ENCODE measurements around the gene OTUD7B. TPM values are rescaled to one million over a fixed set of nuclear protein-coding genes. Genes with fewer than 3 reads are reported as not detected.

Gene OTUD7B
- total and polyA plus RNA-seq, 10 of the 15 experiments (the other 5 are each of a cell fraction or from before 2014, with no cell fraction given) = 1.7 to 24.9 (median 6.6) TPM

DNA sequence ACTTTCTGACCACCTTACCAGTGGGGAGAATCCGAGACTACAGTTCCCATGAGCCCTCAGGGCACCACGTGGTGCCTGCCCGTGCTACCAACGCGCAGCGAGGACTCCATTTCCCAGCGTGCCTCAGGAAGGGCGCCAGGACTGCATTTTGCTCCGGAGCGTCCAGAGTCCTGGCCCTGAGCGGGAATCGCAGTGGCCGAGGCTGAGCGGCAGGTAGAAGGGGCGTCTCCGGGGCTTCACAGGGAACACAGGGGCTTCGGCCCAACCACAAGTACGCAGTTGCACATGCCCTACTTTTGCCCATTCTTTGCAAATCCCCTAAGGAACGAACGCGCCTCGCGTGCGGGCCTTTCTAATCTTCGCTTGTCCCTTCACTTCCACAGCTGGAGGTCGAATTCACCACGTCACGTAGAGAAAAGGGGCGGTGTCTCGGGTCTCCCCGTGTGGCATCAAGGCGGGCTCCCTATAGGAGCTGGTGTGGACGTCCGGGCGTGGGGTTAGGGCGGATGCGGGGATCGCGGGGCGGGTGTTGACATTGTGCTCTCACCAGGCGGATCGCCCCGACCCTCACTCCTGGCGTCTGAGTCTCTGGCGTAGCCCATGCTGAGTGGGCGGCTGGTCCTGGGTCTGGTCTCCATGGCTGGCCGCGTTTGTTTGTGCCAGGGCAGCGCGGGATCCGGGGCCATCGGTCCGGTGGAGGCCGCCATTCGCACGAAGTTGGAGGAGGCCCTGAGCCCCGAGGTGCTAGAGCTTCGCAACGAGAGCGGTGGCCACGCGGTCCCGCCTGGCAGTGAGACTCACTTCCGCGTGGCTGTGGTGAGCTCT, 110.9 kb downstream of the OTUD7B start, which contains the start of gene BOLA1 (continued):
- TF ChIP-seq SKIL (IDR thresholded peaks at IDR 0.05; ENCODE audit: low read depth, poor library complexity, severe bottlenecking) (no peak), TCF7 (IDR thresholded peaks at IDR 0.05; ENCODE audit: borderline replicate concordance) (no peak), MXI1 (IDR thresholded peaks at IDR 0.05; ENCODE audit: low read depth, low read length) (peak; percentile 29), NRF1 (conservative IDR thresholded peaks at IDR 0.05; ENCODE audit: low read depth, low read length) (0 out of 2 replicates have a peak, but pooled peaks have one; percentile 25), TBL1XR1 (IDR thresholded peaks at IDR 0.05; ENCODE audit: low read depth, low read length) (peak; percentile 20; the same call in 1 of the 2 replicates), TCF12 (IDR thresholded peaks at IDR 0.05; ENCODE audit: low read depth, low read length) (no peak), USF2 (IDR thresholded peaks at IDR 0.05; ENCODE audit: borderline replicate concordance, low read depth, low read length) (peak; percentile 97), BRCA1 (IDR thresholded peaks at IDR 0.05; ENCODE audit: low read depth, low read length) (no peak), SMAD5 (IDR thresholded peaks at IDR 0.05; ENCODE audit: low read depth) (no peak), NKRF (conservative IDR thresholded peaks at IDR 0.05) (peak; percentile 79), BACH1 (IDR thresholded peaks at IDR 0.05; ENCODE audit: borderline replicate concordance) (no peak), EGR1 (IDR thresholded peaks at IDR 0.05; ENCODE audit: borderline replicate concordance in 1 of 2, low read depth in 2 of 2, low read length in 2 of 2) (no peak), FOS (IDR thresholded peaks at IDR 0.05; ENCODE audit: borderline replicate concordance, extremely low read depth, insufficient read length) (no peak), IKZF2 (IDR thresholded peaks at IDR 0.05) (peak; percentile 16 to 45; a peak in 2 of 4 replicates)
- TF ChIP-seq, protein P1, sequence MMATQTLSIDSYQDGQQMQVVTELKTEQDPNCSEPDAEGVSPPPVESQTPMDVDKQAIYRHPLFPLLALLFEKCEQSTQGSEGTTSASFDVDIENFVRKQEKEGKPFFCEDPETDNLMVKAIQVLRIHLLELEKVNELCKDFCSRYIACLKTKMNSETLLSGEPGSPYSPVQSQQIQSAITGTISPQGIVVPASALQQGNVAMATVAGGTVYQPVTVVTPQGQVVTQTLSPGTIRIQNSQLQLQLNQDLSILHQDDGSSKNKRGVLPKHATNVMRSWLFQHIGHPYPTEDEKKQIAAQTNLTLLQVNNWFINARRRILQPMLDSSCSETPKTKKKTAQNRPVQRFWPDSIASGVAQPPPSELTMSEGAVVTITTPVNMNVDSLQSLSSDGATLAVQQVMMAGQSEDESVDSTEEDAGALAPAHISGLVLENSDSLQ (IDR thresholded peaks at IDR 0.05) = peak; percentile 25; the same call in 1 of the 2 replicates
- TF ChIP-seq, protein P2, sequence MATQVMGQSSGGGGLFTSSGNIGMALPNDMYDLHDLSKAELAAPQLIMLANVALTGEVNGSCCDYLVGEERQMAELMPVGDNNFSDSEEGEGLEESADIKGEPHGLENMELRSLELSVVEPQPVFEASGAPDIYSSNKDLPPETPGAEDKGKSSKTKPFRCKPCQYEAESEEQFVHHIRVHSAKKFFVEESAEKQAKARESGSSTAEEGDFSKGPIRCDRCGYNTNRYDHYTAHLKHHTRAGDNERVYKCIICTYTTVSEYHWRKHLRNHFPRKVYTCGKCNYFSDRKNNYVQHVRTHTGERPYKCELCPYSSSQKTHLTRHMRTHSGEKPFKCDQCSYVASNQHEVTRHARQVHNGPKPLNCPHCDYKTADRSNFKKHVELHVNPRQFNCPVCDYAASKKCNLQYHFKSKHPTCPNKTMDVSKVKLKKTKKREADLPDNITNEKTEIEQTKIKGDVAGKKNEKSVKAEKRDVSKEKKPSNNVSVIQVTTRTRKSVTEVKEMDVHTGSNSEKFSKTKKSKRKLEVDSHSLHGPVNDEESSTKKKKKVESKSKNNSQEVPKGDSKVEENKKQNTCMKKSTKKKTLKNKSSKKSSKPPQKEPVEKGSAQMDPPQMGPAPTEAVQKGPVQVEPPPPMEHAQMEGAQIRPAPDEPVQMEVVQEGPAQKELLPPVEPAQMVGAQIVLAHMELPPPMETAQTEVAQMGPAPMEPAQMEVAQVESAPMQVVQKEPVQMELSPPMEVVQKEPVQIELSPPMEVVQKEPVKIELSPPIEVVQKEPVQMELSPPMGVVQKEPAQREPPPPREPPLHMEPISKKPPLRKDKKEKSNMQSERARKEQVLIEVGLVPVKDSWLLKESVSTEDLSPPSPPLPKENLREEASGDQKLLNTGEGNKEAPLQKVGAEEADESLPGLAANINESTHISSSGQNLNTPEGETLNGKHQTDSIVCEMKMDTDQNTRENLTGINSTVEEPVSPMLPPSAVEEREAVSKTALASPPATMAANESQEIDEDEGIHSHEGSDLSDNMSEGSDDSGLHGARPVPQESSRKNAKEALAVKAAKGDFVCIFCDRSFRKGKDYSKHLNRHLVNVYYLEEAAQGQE (IDR thresholded peaks at IDR 0.05; ENCODE audit: low read depth, low read length) = no peak
